A549 (cell line): ENCODE measurements around the gene SWAP70. TPM values are rescaled to one million over a fixed set of nuclear protein-coding genes. Genes with fewer than 3 reads are reported as not detected.

ENCODE experiments used
- ATAC-seq, 2 experiments: fragments of 200-7000 bp in 1 of 2; fragments of >200 bp in 1 of 2; cut with Nextera tagmentation in 1 of 2; cut with Tn5 transposase in 1 of 2; 3 replicates each; pipeline versions ENCODE4 v1.8.0 to v1.9.1; 2018 to 2020; ENCODE audit warnings: mild to moderate bottlenecking in 1 of 2, moderate library complexity in 1 of 2
- CTCF ChIA-PET: fragments of 300-600 bp; sonication (Branson Sonifier 250); formaldehyde crosslinking; extraction: SDS; loops from one replicate; lab custom pipeline; 2021; ENCODE audit warnings: antibody characterized with exemption, inconsistent platforms; lab: Yijun Ruan, JAX
- POLR2A ChIA-PET: fragments of 350-600 bp; formaldehyde crosslinking; extraction: SDS; loops from one replicate; lab custom pipeline; 2021; ENCODE audit warnings: antibody characterized with exemption, inconsistent platforms; lab: Yijun Ruan, JAX
- DNase-seq, 2 experiments: peaks; one replicate each; pipeline versions ENCODE4 v3.0.0 to v3.0.0-alpha.2; 2011 to 2016; ENCODE audit warnings: low read depth in 1 of 2, low spot score in 1 of 2
- FAIRE-seq: peaks from 2 replicates; lab custom pipeline; 2011; peaks lifted over from hg19 to GRCh38; lab: Jason Lieb, UNC
- H3K27ac ChIP-seq, 2 experiments: fragments of >200 bp; sonication (Bioruptor Twin); formaldehyde crosslinking; 3 replicates each; pipeline ENCODE4 v1.5.1; 2016 to 2017
- H3K4me1 ChIP-seq: fragments of >200 bp; sonication (Bioruptor Twin); formaldehyde crosslinking; 3 replicates; pipeline ENCODE4 v1.6.1; 2016
- H3K4me2 ChIP-seq: fragments of >200 bp; sonication (Bioruptor Twin); formaldehyde crosslinking; 3 replicates; pipeline ENCODE4 v1.6.1; 2016
- H3K4me3 ChIP-seq: fragments of >200 bp; sonication (Bioruptor Twin); formaldehyde crosslinking; 3 replicates; pipeline ENCODE4 v1.5.1; 2016
- H3K9me3 ChIP-seq: fragments of >200 bp; sonication (Bioruptor Twin); formaldehyde crosslinking; 3 replicates; pipeline ENCODE4 v1.6.1; 2016
- CEBPB ChIP-seq, 2 experiments: fragments of >200 bp in 1 of 2; sonication (Bioruptor Twin) in 1 of 2; formaldehyde crosslinking in 1 of 2; IDR thresholded peaks; 2 replicates each; pipeline ENCODE4 v1.6.1; 2012 to 2016
- CHD2 ChIP-seq: fragments of 150-350 bp; IDR thresholded peaks from 2 replicates; pipeline ENCODE4 v1.6.1; 2014; ENCODE audit warnings: low read length; ENCODE audit not compliant: partially characterized antibody
- ESRRA ChIP-seq: fragments of 150-350 bp; IDR thresholded peaks from 2 replicates; pipeline ENCODE4 v1.6.1; 2014; ENCODE audit warnings: mild to moderate bottlenecking, low read length, borderline replicate concordance
- FOSL2 ChIP-seq, 2 experiments: fragments of 450-650 bp in 1 of 2; fragments of >200 bp in 1 of 2; sonication (Bioruptor Twin) in 1 of 2; formaldehyde crosslinking; IDR thresholded peaks; 2 replicates each; pipeline versions ENCODE4 v1.5.0 to v1.6.1; 2016 to 2020; ENCODE audit warnings: mild to moderate bottlenecking in 1 of 2, moderate library complexity in 1 of 2
- FOXS1 ChIP-seq: fragments of 250-450 bp; sonication (Bioruptor Pico); IDR thresholded peaks from 2 replicates; pipeline ENCODE4 v1.5.0; 2020; ENCODE audit warnings: mild to moderate bottlenecking, moderate library complexity
- HEYL ChIP-seq: fragments of 250-450 bp; sonication (Bioruptor Pico); IDR thresholded peaks from 2 replicates; pipeline ENCODE4 v1.8.0; 2021; ENCODE audit warnings: mild to moderate bottlenecking, moderate library complexity
- JUNB ChIP-seq: fragments of >200 bp; sonication (Bioruptor Twin); formaldehyde crosslinking; IDR thresholded peaks from 2 replicates; pipeline ENCODE4 v1.6.1; 2016
- NPAS2 ChIP-seq: fragments of 250-450 bp; sonication (Bioruptor Pico); IDR thresholded peaks from 2 replicates; pipeline ENCODE4 v1.8.0; 2022; ENCODE audit warnings: mild to moderate bottlenecking, moderate library complexity, borderline replicate concordance
- PHF8 ChIP-seq: fragments of 200-600 bp; sonication (generic); IDR thresholded peaks from 2 replicates; pipeline ENCODE4 v1.6.1; 2016; ENCODE audit warnings: low read depth, mild to moderate bottlenecking, antibody characterized with exemption, moderate library complexity, borderline replicate concordance
- POLR2A ChIP-seq: IDR thresholded peaks from 2 replicates; pipeline ENCODE4 v1.6.1; 2012; ENCODE audit warnings: mild to moderate bottlenecking, low read length
- RAD21 ChIP-seq, 2 experiments: fragments of >200 bp in 1 of 2; sonication (Bioruptor Twin) in 1 of 2; formaldehyde crosslinking in 1 of 2; IDR thresholded peaks in 1 of 2; conservative IDR thresholded peaks in 1 of 2; 2 replicates in 1 of 2; 3 replicates in 1 of 2; pipeline ENCODE4 v1.6.1; 2012 to 2018; ENCODE audit warnings: inconsistent platforms in 1 of 2
- RFX5 ChIP-seq: fragments of 450-650 bp; IDR thresholded peaks from 2 replicates; pipeline ENCODE4 v1.7.1; 2014; ENCODE audit warnings: antibody characterized with exemption, mild to moderate bottlenecking, moderate library complexity
- SMC3 ChIP-seq: fragments of >200 bp; sonication (Bioruptor Twin); formaldehyde crosslinking; IDR thresholded peaks from 3 replicates; pipeline ENCODE4 v1.6.1; 2018; ENCODE audit warnings: inconsistent platforms
- ZC3H11A ChIP-seq: fragments of 450-650 bp; IDR thresholded peaks from 2 replicates; pipeline ENCODE4 v1.6.1; 2014; ENCODE audit warnings: antibody characterized with exemption, mild to moderate bottlenecking
- ZFP36 ChIP-seq: fragments of 450-650 bp; IDR thresholded peaks from 2 replicates; pipeline ENCODE4 v1.6.1; 2014; ENCODE audit warnings: borderline replicate concordance; ENCODE audit not compliant: partially characterized antibody
- WGBS: methylation state at CpG from one replicate; pipeline ENCODE4 v1.1.6; 2017; ENCODE audit errors: missing lambda C conversion rate; 5-methylcytosine and 5-hydroxymethylcytosine counted together
- polyA plus RNA-seq, 4 experiments: library from polyadenylated mRNA; depleted of rRNA in 3 of 4; stranded (reverse); fragments of >200 nt; fragmentation: RNase III in 1 of 4; extraction: RNeasy Plus Mini Kit Qiagen cat#74134 plus additional on column Dnase treatment in 1 of 4; gene quantifications; 2 replicates in 3 of 4; 3 replicates in 1 of 4; pipeline ENCODE4 v1.2.3, GENCODE V29; 2011 to 2017
- TF ChIP-seq, protein P1 (sequence below): fragments of 150-350 bp; IDR thresholded peaks from 2 replicates; pipeline ENCODE4 v1.6.1; 2014; ENCODE audit warnings: low read depth, mild to moderate bottlenecking, low read length
- TF ChIP-seq, protein P2 (sequence below): IDR thresholded peaks from 2 replicates; pipeline ENCODE4 v1.6.1; 2012
- TF ChIP-seq, protein P3 (sequence below): fragments of 450-650 bp; IDR thresholded peaks from 2 replicates; pipeline ENCODE4 v1.6.1; 2014; ENCODE audit warnings: antibody characterized with exemption
- TF ChIP-seq, protein P4 (sequence below): fragments of 250-450 bp; sonication (Bioruptor Pico); IDR thresholded peaks from 2 replicates; pipeline ENCODE4 v1.5.0; 2021; ENCODE audit warnings: mild to moderate bottlenecking, moderate library complexity, borderline replicate concordance
- TF ChIP-seq, protein P5 (sequence below): fragments of 250-450 bp; sonication (Bioruptor Pico); IDR thresholded peaks from 2 replicates; pipeline ENCODE4 v1.5.0; 2020; ENCODE audit warnings: low read depth, mild to moderate bottlenecking, moderate library complexity

The SWAP70 gene
- polyA plus RNA-seq, 2 of the 4 experiments (the other 2 are of a cell fraction): 24.5 to 25.5 TPM

DNA sequence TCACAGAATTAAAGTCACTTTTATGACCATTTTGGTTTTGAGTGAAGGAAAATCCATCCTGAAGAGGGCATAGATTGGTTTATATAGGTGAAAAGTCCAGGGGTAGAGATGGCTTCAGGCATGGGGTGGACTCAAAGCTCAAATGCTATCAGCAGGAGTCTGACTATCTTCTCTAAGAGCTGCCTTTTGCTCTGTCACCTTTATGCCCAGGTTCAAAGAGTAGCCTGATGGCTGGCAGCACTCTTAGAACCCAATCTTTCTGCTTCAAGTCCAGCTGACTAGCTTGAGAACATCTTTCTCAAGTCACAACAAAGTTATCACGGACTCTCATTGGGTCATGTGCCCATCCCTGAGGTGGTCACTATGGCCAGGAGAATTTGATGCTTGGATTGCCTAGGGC lies 27.2 kb upstream of the SWAP70 start:
- TF ChIP-seq POLR2A (no peak), FOSL2 (IDR thresholded peaks at IDR 0.05) (no peak), FOSL2 (CRISPR knock-in tag; IDR thresholded peaks at IDR 0.05) (no peak), ZC3H11A (no peak)
- TF ChIP-seq, protein P1, sequence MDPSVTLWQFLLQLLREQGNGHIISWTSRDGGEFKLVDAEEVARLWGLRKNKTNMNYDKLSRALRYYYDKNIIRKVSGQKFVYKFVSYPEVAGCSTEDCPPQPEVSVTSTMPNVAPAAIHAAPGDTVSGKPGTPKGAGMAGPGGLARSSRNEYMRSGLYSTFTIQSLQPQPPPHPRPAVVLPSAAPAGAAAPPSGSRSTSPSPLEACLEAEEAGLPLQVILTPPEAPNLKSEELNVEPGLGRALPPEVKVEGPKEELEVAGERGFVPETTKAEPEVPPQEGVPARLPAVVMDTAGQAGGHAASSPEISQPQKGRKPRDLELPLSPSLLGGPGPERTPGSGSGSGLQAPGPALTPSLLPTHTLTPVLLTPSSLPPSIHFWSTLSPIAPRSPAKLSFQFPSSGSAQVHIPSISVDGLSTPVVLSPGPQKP: no peak
- no peak overlapping the region for H3K4me2 ChIP-seq
- ChIA-PET POLR2A (interaction anchor here (1.0 kb wide), 1 partner anchor 19 kb away, joined by 4 read pairs; no protein-coding TSS in a partner anchor), CTCF (interaction anchor here (0.5 to 2.7 kb wide), 5 partner anchors 12 to 112 kb away, joined by 3 to 11 read pairs (median 5); no protein-coding TSS in a partner anchor)
- WGBS: 83% methylated on average over 1 of the region's 1 CpG
- H3K4me1 ChIP-seq: no peaks in the 10 kb centered on the region
- H3K27ac ChIP-seq: no peak overlapping the region
- DNase-seq (no peak), ATAC-seq (no peak), FAIRE-seq (no peak)
- no peak overlapping the region for H3K4me3 ChIP-seq
- peaks cover 6% of the 10 kb centered on the region; the same call in 2 of the 3 replicates for H3K9me3 ChIP-seq

DNA sequence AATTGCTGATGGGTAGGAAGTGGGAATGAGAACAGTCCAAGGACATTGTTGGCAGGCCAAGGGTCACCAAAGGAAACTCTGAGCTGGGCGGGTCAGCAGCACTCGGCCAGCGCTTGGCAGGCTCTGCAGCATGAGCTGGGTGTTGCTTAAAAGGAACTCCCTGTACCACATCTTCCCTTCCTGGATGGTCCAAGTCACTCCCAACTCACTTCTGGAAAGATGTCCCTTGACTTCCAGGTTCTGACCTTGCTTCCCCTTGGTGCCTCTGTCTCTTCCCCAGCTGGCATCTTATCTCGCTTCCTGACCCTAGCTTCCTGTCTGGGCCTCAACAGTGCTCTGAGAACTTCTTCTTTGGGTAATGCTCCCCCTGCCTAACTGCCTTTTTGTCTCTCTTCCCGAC lies 24.8 kb upstream of the SWAP70 start:
- no peak for FAIRE-seq
- no peak overlapping the region for H3K4me2 ChIP-seq
- H3K4me3 ChIP-seq: no peak overlapping the region
- no peaks in the 10 kb centered on the region for H3K9me3 ChIP-seq
- H3K27ac ChIP-seq: no peak overlapping the region
- no peak for ATAC-seq
- ChIA-PET CTCF (interaction anchor here (1.1 kb wide), 1 partner anchor 110 kb away, joined by 5 read pairs; no protein-coding TSS in a partner anchor), POLR2A (no interaction called here)
- peaks cover 6% of the 10 kb centered on the region for H3K4me1 ChIP-seq
- no peak for DNase-seq
- TF ChIP-seq FOXS1 (CRISPR knock-in tag) (no peak), HEYL (CRISPR knock-in tag) (no peak)
- TF ChIP-seq, all 56 proteins: peak for 0
- WGBS: 87% methylated on average over 5 of the region's 5 CpGs

DNA sequence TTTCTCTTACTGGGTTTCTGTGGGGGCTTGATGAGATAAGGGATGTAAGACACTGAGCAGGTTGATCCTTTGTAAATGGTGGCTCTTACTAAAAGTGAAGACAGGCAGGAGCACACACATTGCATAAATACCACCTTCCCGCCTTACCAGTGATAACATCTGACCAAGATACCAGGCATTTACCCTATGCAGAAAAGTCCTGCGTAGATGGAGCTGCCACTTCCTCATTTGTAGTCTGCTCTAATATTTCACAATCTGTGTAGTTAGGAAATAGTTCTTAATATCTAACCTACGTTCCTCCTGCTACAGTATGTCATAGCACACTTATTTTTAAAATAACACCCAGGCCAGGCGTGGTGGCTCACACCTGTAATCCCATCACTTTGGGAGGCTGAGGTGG lies 23.9 kb upstream of the SWAP70 start:
- POLR2A ChIA-PET: no interaction called here
- ATAC-seq (no peak), DNase-seq (peak in 1 of 2 experiments; percentile 33), FAIRE-seq (no peak)
- CTCF ChIA-PET: interaction anchor here (1.1 kb wide), 1 partner anchor 109 kb away, joined by 5 read pairs; no protein-coding TSS in a partner anchor
- TF ChIP-seq ESRRA (no peak), ZFP36 (no peak), PHF8 (no peak), JUNB (no peak), CEBPB (IDR thresholded peaks at IDR 0.05) (0 out of 4 replicates have a peak, but pooled peaks of 1 of the 2 experiments have one; percentile 26)
- TF ChIP-seq, protein P2, sequence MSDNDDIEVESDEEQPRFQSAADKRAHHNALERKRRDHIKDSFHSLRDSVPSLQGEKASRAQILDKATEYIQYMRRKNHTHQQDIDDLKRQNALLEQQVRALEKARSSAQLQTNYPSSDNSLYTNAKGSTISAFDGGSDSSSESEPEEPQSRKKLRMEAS: no peak
- TF ChIP-seq, protein P3, sequence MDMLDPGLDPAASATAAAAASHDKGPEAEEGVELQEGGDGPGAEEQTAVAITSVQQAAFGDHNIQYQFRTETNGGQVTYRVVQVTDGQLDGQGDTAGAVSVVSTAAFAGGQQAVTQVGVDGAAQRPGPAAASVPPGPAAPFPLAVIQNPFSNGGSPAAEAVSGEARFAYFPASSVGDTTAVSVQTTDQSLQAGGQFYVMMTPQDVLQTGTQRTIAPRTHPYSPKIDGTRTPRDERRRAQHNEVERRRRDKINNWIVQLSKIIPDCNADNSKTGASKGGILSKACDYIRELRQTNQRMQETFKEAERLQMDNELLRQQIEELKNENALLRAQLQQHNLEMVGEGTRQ: no peak
- no peaks in the 10 kb centered on the region for H3K9me3 ChIP-seq
- 69% methylated on average over 4 of the region's 4 CpGs for WGBS
- no peak overlapping the region for H3K27ac ChIP-seq
- H3K4me1 ChIP-seq: peaks cover 11% of the 10 kb centered on the region
- H3K4me3 ChIP-seq: no peak overlapping the region
- H3K4me2 ChIP-seq: no peak overlapping the region

DNA sequence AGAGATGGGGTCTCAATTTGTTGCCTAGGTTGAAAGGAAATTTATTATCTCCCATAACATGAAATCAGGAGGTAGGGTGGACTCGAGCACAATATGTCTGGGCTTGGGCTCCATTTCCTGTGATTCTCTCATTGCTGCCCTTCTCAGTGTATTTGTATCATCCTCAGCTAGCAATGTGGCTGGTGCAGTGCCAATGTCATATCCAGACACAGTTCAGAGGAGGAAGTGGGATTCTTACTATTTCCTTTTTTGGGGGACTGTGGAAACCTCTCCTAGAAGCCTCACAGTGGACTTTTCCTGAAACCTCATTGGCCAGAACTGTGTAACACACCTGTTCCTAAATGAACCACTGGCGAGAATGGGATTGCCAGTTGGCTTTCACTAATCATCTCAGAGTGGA lies 21.0 kb upstream of the SWAP70 start:
- Histone ChIP-seq H3K4me3 (no peak overlapping the region), H3K4me1 (peaks cover 11% of the 10 kb centered on the region), H3K9me3 (no peaks in the 10 kb centered on the region), H3K4me2 (no peak overlapping the region), H3K27ac (no peak overlapping the region)
- TF ChIP-seq, protein P4, sequence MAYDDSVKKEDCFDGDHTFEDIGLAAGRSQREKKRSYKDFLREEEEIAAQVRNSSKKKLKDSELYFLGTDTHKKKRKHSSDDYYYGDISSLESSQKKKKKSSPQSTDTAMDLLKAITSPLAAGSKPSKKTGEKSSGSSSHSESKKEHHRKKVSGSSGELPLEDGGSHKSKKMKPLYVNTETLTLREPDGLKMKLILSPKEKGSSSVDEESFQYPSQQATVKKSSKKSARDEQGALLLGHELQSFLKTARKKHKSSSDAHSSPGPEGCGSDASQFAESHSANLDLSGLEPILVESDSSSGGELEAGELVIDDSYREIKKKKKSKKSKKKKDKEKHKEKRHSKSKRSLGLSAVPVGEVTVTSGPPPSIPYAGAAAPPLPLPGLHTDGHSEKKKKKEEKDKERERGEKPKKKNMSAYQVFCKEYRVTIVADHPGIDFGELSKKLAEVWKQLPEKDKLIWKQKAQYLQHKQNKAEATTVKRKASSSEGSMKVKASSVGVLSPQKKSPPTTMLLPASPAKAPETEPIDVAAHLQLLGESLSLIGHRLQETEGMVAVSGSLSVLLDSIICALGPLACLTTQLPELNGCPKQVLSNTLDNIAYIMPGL: no peak
- TF ChIP-seq, protein P3: no peak
- TF ChIP-seq RFX5 (no peak), SMC3 (no peak), FOXS1 (CRISPR knock-in tag) (no peak), NPAS2 (CRISPR knock-in tag) (no peak), CEBPB (IDR thresholded peaks at IDR 0.05) (no peak), CHD2 (no peak), RAD21 (conservative IDR thresholded peaks at IDR 0.05 in 1 of 2, IDR thresholded peaks at IDR 0.05 in 1 of 2) (no peak)
- TF ChIP-seq, protein P5, sequence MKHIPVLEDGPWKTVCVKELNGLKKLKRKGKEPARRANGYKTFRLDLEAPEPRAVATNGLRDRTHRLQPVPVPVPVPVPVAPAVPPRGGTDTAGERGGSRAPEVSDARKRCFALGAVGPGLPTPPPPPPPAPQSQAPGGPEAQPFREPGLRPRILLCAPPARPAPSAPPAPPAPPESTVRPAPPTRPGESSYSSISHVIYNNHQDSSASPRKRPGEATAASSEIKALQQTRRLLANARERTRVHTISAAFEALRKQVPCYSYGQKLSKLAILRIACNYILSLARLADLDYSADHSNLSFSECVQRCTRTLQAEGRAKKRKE: no peak
- FAIRE-seq (no peak), ATAC-seq (no peak), DNase-seq (no peak)
- 75% methylated on average over 2 of the region's 2 CpGs for WGBS
- CTCF ChIA-PET: interaction anchor here (1.2 kb wide), 1 partner anchor 14 kb away, joined by 6 read pairs; no protein-coding TSS in a partner anchor
- POLR2A ChIA-PET: no interaction called here
